Measurements from ENCODE around the gene POLN.

The POLN gene

GRCh38 chr4:2262145-2262943 lies 20.4 kb upstream of the POLN start:
- DNase-seq, result peak; percentile 98

- DNase-seq, result no peak
Measured at GRCh38 chr4:2261853-2262144, 19.9 kb upstream of the POLN start, which contains the start of gene MXD4. TSS of gene MXD4 (minus strand) at chr4:2262109. CDS start at chr4:2261980, 129 bp downstream.

- peak; percentile 64 to 76 for DNase-seq
Measured at GRCh38 chr4:2261110-2261852, 19.4 kb upstream of the POLN start.

- DNase-seq, result no peak
Measured at GRCh38 chr4:2260344-2261109, 18.6 kb upstream of the POLN start.

- DNase-seq, result no peak
Measured at GRCh38 chr4:2259541-2260343, 17.8 kb upstream of the POLN start.

- no peak for DNase-seq
Measured at GRCh38 chr4:2259036-2259540, 17.2 kb upstream of the POLN start.

- peak; percentile 10 to 15 for DNase-seq
Measured at GRCh38 chr4:2258091-2259035, 16.4 kb upstream of the POLN start.

- peak; percentile 15 to 16 for DNase-seq
Measured at GRCh38 chr4:2257361-2258081, 15.6 kb upstream of the POLN start.

GRCh38 chr4:2256781-2257191 lies 14.9 kb upstream of the POLN start:
- peak; percentile 11 to 14 for DNase-seq

GRCh38 chr4:2256156-2256731 lies 14.3 kb upstream of the POLN start:
- DNase-seq, result peak; percentile 11 to 15

GRCh38 chr4:2255501-2256155 lies 13.7 kb upstream of the POLN start:
- peak in 1 of 2 experiments; percentile 9 for DNase-seq

GRCh38 chr4:2254665-2255500 lies 13.0 kb upstream of the POLN start:
- DNase-seq, result peak; percentile 10 to 14

- peak; percentile 8 to 10 for DNase-seq
Measured at GRCh38 chr4:2253160-2254084, 11.5 kb upstream of the POLN start.

- DNase-seq, result peak in 1 of 2 experiments; percentile 14
Measured at GRCh38 chr4:2252530-2253091, 10.7 kb upstream of the POLN start.

- peak in 1 of 2 experiments; percentile 14 for DNase-seq
Measured at GRCh38 chr4:2251795-2252529, 10.0 kb upstream of the POLN start.

- DNase-seq, result no peak
Measured at GRCh38 chr4:2251073-2251794, 9.3 kb upstream of the POLN start.

Measured in activated T-cell treated with anti-CD3 and anti-CD28 coated beads, Interleukin-2, amount 50 U/mL, for 48 hours (primary cell).